Muscle of leg (tissue), 11 donors: ENCODE data around the gene CTNND2. TPM values are rescaled to one million over a fixed set of nuclear protein-coding genes. Genes with fewer than 3 reads are reported as not detected.

Experiments
- DNase-seq: peaks from one replicate; pipeline ENCODE4 v3.0.0; 2013
- H3K27ac ChIP-seq: one replicate; pipeline ENCODE4 v1.5.1; 2013; ENCODE audit warnings: mild to moderate bottlenecking, low read length, control low read depth
- H3K27me3 ChIP-seq: one replicate; pipeline ENCODE4 v1.6.1; 2013; ENCODE audit warnings: low read length; ENCODE audit not compliant: control insufficient read depth, insufficient read depth
- H3K36me3 ChIP-seq: one replicate; pipeline ENCODE4 v1.6.1; 2013; ENCODE audit warnings: low read length; ENCODE audit not compliant: control insufficient read depth, insufficient read depth
- H3K4me1 ChIP-seq: one replicate; pipeline ENCODE4 v1.6.1; 2013; ENCODE audit warnings: low read length; ENCODE audit not compliant: control insufficient read depth, insufficient read depth
- H3K4me3 ChIP-seq: one replicate; pipeline ENCODE4 v1.5.1; 2013; ENCODE audit warnings: low read length, control low read depth
- H3K9me3 ChIP-seq: replicated peaks from 2 replicates; pipeline ENCODE4 v1.6.1; 2013; ENCODE audit warnings: low read depth, low read length; ENCODE audit not compliant: control insufficient read depth
- WGBS: methylation state at CpG from one replicate; pipeline ENCODE4 v1.1.5; 2013; ENCODE audit warnings: missing lambda C conversion rate; ENCODE audit not compliant: insufficient coverage; 5-methylcytosine and 5-hydroxymethylcytosine counted together
- polyA plus RNA-seq, 8 donors: library from polyadenylated mRNA; unstranded; fragments of 120-200 nt; gene quantifications; one replicate each; pipeline versions ENCODE4 v1.2.1 to v1.2.3, GENCODE V29; 2013; ENCODE audit warnings: inconsistent platforms in 1 of 8, low replicate concordance in 1 of 8; ENCODE audit not compliant: insufficient read length in 8 of 8, insufficient read depth in 1 of 8
- total RNA-seq: library from RNA; stranded (reverse); fragments of 120-200 nt; gene quantifications from one replicate; pipeline ENCODE4 v1.2.4, GENCODE V29; 2013

Gene CTNND2
- total and polyA plus RNA-seq, 9 donors, result 0.48 to 1.0 (median 0.71) TPM

DNA sequence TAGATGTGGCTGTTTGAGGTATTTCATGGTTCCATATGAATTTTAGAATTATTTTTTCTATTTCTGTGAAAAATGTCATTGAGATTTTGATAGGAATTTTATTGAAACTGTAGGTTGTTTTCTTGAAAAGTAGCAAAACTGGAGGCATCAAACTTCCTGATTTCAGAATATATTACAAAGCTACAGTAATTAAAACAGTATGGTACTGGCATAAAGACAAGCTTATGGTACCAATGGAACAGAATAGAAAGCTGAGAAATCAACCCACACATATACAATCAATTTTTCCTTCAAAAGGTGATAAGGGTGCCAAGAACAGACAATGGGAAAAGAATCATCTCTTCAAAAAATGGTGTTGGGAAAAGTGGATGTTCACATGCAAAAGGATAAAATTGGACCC lies 945.5 kb downstream of the CTNND2 start:
- Histone ChIP-seq H3K27me3 (no peaks in the 10 kb centered on the region), H3K9me3 (peaks cover 2% of the 10 kb centered on the region), H3K27ac (no peak overlapping the region), H3K4me3 (no peak overlapping the region), H3K4me1 (no peaks in the 10 kb centered on the region), H3K36me3 (no peaks in the 10 kb centered on the region)
- DNase-seq, result no peak

DNA sequence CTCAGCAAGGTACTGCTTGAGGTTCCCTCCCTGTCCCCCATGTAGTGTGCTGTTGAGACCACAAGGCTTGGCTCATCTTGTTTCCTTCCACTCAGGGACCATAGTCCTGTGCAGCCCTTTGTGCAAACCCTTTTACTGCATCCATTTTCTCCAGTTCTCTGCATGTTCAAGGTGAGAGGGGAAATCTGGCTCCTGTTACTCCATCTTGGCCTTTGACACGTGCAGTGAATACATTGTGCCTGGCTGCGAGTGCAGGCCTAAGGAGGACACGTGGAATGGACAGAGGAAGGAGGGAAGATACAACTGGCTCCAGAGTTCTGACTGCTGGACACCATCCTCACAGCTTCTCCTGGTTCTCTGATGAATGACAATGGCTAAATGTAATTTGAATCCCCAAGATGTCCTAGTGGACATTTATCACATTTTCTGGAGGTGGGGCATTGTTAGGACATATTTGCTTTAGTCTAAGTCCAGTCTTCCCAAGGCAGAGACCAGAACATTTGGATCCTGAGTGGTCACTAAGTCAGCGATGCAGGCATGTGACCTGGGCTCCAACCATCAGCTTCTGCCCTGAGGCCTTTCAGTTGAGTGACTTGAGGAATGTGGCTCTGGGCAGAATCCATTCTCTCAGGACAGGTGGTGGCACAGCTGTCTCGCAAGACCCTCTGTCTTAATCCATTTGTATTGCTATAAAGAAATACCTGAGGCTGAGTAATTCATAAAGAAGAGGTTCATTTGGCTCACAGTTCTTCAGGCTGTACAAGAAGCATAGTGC lies 954.2 kb downstream of the CTNND2 start:
- Histone ChIP-seq H3K27me3 (no peaks in the 10 kb centered on the region), H3K4me1 (no peaks in the 10 kb centered on the region), H3K36me3 (no peaks in the 10 kb centered on the region), H3K4me3 (no peak overlapping the region), H3K27ac (no peak overlapping the region), H3K9me3 (no peaks in the 10 kb centered on the region)
- WGBS, result 100% methylated on average over 1 of the region's 5 CpGs
- no peak for DNase-seq

- Histone ChIP-seq H3K9me3 (no peaks in the 10 kb centered on the region), H3K27ac (no peak overlapping the region), H3K27me3 (no peaks in the 10 kb centered on the region), H3K4me3 (no peak overlapping the region), H3K36me3 (no peaks in the 10 kb centered on the region), H3K4me1 (no peaks in the 10 kb centered on the region)
- WGBS, result 30% methylated on average over 2 of the region's 4 CpGs
- no peak for DNase-seq
Measured at GRCh38 chr5:10946050-10946449, 958.2 kb downstream of the CTNND2 start.

GRCh38 chr5:10941900-10942299 lies 962.3 kb downstream of the CTNND2 start:
- DNase-seq, result no peak
- no peaks in the 10 kb centered on the region for H3K4me1 ChIP-seq
- no peaks in the 10 kb centered on the region for H3K27me3 ChIP-seq
- no peak overlapping the region for H3K27ac ChIP-seq
- WGBS, result no CpG with 5 or more reads among the region's 4 CpGs
- H3K4me3 ChIP-seq, result no peak overlapping the region
- H3K36me3 ChIP-seq, result no peaks in the 10 kb centered on the region
- no peaks in the 10 kb centered on the region for H3K9me3 ChIP-seq

DNA sequence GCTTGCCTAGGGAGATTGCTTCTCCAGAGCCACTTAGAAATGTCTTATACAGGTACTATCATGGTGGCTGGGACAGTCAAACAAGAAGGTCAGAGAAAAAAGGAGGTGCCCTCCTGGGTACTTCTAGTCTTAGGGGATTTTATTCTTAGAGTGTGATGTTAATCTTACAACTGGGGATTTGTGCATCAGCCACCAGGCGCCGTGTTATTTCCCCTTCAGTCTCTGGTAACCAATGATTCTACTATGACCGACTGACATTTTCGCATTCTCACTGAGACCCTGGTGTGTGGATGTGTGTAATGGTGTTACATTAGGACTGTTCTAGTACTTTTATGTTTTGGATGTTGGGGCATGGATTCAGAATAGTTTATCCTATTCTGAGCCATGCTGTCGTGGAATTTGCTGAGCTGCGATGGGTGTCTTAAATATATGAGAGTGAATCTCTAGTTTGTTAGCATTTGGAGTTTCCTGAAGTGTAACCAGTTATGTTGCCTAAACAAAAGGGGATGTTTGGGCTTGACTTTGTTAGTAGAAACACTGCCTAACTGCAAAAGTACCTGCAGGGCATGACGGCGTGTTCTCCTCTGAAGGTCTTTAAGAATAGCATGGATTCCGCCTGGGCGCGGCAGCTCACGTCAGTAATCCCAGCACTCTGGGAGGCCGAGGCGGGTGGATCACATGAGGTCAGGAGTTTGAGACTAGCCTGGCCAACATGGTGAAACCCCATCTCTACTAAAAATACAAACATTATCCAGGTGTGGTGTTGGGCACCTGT lies 968.0 kb downstream of the CTNND2 start:
- 96% methylated on average over 8 of the region's 14 CpGs for WGBS
- no peak overlapping the region for H3K4me3 ChIP-seq
- no peak for DNase-seq

GRCh38 chr5:10935536-10935935 lies 968.7 kb downstream of the CTNND2 start:
- H3K27me3 ChIP-seq, result no peaks in the 10 kb centered on the region
- H3K36me3 ChIP-seq, result no peaks in the 10 kb centered on the region
- no peak overlapping the region for H3K27ac ChIP-seq
- H3K4me1 ChIP-seq, result no peaks in the 10 kb centered on the region
- DNase-seq, result peak; percentile 20
- no peaks in the 10 kb centered on the region for H3K9me3 ChIP-seq
- H3K4me3 ChIP-seq, result no peak overlapping the region

More for the DNA sequence above, 968.0 kb downstream of the CTNND2 start:
- no peaks in the 10 kb centered on the region for H3K4me1 ChIP-seq
- no peak overlapping the region for H3K27ac ChIP-seq
- H3K27me3 ChIP-seq, result no peaks in the 10 kb centered on the region
- no peaks in the 10 kb centered on the region for H3K9me3 ChIP-seq
- H3K36me3 ChIP-seq, result no peaks in the 10 kb centered on the region

GRCh38 chr5:10934783-10935355 lies 969.4 kb downstream of the CTNND2 start:
- Histone ChIP-seq H3K27me3 (no peaks in the 10 kb centered on the region), H3K4me3 (no peak overlapping the region), H3K36me3 (no peaks in the 10 kb centered on the region), H3K27ac (no peak overlapping the region), H3K4me1 (no peaks in the 10 kb centered on the region), H3K9me3 (no peaks in the 10 kb centered on the region)
- DNase-seq, result no peak
- 92% methylated on average over 2 of the region's 7 CpGs for WGBS

- Histone ChIP-seq H3K9me3 (no peaks in the 10 kb centered on the region), H3K27me3 (no peaks in the 10 kb centered on the region), H3K4me1 (no peaks in the 10 kb centered on the region), H3K27ac (no peak overlapping the region), H3K4me3 (no peak overlapping the region), H3K36me3 (no peaks in the 10 kb centered on the region)
- DNase-seq, result no peak
- WGBS, result 36% methylated on average over 1 of the region's 4 CpGs
Measured at GRCh38 chr5:10933121-10933520, 971.1 kb downstream of the CTNND2 start.

DNA sequence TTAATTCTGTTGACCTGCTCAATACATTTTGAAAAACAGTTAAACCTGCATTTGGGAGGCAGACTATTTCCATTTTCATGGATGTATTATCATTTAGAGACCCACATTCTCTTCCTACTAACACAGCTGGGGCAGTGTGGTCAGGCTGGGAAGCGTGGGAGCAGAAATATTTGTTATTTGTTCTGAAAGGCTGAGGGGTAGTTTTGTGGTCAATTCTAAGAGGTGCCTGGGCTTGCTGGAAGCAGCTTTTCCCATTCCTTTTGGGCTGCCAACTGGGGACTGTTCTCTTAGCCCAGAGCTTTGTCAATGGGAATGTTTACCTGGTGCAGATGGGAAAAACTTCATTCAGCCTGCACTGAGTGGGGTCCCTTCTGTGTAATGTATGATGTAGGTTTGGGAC lies 971.8 kb downstream of the CTNND2 start:
- Histone ChIP-seq H3K27me3 (no peaks in the 10 kb centered on the region), H3K4me3 (no peak overlapping the region), H3K27ac (no peak overlapping the region), H3K36me3 (no peaks in the 10 kb centered on the region), H3K4me1 (no peaks in the 10 kb centered on the region), H3K9me3 (no peaks in the 10 kb centered on the region)
- WGBS, result no CpG with 5 or more reads among the region's 1 CpG
- no peak for DNase-seq

- no peaks in the 10 kb centered on the region for H3K4me1 ChIP-seq
- no peak overlapping the region for H3K27ac ChIP-seq
- H3K9me3 ChIP-seq, result no peaks in the 10 kb centered on the region
- no peaks in the 10 kb centered on the region for H3K27me3 ChIP-seq
- no peak for DNase-seq
- no peaks in the 10 kb centered on the region for H3K36me3 ChIP-seq
- no peak overlapping the region for H3K4me3 ChIP-seq
Measured at GRCh38 chr5:10927608-10928007, 976.6 kb downstream of the CTNND2 start.
